Measurements from ENCODE around the gene HS6ST1. TPM values are rescaled to one million over a fixed set of nuclear protein-coding genes. Genes with fewer than 3 reads are reported as not detected.

Gene HS6ST1
- total RNA-seq, 1 donor from 2014 or later = 30.8 TPM

DNA sequence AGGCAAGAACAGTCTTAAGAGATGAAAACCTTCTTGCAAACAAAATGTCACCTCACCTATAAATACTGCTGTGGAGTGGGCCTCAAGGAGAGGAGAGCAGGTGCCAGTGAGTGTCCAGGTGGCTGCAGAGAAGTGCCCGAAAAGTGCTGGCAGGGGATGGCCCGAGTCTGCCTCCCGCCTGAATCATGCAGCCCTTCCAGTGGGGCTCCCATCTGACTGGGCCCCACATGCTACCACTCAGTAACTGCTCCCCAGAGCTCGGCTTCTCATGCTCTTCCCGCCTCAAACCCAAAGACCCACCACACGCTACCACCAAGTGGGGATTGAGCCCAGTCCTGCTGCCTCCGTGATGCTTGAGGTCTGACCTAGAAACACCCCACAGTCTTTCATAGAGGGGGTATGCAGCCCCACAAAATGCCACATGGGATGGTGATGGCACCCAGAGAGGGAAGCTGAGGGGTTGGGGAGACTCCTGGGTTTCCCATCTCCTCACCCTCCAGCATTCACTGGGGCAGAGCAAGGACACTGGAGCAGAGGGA lies 7.4 kb downstream of the HS6ST1 start:
- DNase-seq (ENCODE audit: low read depth) = no peak

GRCh38 chr2:128310761-128311160 lies 7.9 kb downstream of the HS6ST1 start:
- no peak for DNase-seq (ENCODE audit: low read depth)

DNA sequence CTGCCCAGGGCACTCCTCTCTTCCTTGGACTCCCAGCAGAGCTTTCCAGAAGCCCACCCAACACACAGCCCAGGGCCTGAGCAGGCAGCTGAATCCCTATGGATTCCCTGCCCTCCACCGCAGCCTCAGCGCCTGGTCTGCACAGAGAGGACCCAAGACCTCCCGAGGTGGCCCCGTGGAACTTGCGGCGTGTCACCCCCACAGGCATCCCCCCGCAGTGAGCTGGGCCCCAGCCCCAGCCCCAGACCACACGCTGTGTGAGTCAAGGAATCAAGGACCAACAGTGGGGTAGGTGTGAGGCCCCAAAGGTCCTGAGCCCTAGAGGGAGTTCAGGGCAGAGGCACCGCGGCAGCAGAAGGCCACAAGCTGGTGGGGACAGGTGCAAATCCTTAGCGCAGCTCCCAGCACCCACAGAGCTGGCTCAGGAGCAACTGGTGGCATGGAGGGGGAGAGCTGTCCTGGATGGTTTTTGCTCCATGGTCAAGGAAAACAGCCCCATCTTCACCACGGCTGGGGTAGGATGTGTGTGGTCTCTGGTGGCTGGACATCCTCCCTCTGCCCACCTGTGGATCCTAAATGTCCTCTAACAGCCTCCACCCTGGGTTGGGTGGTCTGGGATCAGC lies 8.5 kb downstream of the HS6ST1 start:
- peak; percentile 71 for DNase-seq (ENCODE audit: low read depth)

GRCh38 chr2:128309280-128310093 lies 9.2 kb downstream of the HS6ST1 start:
- DNase-seq (ENCODE audit: low read depth) = peak; percentile 96

DNA sequence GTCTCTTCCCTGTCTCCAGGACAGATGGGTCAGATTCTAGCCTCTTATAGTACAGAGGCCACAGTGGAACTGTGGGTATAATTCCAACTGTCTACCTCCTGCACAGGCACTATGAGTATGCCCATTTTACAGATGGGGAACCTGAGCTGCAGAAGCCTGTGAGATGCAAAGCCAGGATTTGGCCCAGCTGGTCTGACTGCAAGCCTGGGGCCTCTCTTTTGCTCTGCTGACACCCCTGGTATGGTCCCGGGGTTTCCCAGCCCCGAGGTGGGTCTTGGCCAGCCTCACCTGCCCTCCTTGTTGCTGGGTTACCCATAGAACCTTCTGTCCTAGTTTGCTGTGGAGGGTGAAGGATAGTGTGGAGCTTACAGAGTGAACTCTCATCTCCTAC lies 9.8 kb downstream of the HS6ST1 start:
- no peak for DNase-seq (ENCODE audit: low read depth)

DNA sequence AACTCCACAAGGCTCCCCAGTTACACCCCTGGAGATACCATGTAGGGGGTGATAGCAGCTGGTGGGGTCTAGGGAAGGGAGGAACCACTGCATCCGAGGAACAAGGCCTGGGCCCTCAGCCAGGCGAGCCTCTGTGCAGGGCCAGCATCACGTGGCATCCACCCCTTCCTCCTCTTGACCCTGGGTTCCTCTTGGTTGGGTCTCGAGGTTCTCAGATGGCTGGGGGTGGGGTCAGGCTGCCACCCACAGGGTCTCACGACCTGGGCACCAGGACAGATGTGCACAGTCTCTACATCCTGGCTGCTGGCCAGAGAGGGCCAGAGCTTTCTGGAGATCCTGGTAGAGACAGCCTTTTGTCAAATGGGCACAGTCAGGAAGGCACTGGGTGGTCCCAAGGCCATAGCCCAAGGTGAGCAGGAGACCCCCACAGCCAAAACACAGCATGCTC lies 10.4 kb downstream of the HS6ST1 start:
- DNase-seq (ENCODE audit: low read depth) = no peak

DNA sequence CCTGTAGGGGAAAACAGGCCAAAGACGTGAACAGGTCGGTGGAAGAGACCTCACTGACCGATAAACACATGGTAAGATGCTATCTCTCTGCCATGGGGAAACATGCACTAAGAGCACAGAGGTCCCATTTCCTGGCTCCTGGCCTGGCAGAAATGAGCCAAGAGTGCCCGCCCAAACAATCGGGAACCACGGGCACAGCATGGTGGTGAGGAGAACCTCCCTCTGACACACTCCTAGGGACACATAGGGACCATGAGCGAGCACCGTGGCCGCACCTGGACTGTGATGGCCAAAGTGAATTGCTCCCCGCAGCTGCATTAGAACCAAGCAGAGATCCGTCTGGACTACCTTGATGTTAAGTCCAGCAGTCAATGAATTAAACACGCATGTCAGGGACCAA lies 11.1 kb downstream of the HS6ST1 start:
- no peak for DNase-seq (ENCODE audit: low read depth)

GRCh38 chr2:128306931-128307460 lies 11.7 kb downstream of the HS6ST1 start:
- no peak for DNase-seq (ENCODE audit: low read depth)

- DNase-seq (ENCODE audit: low read depth) = peak; percentile 94
These were observed 12.4 kb downstream of the HS6ST1 start for GRCh38 chr2:128306081-128306930.

DNA sequence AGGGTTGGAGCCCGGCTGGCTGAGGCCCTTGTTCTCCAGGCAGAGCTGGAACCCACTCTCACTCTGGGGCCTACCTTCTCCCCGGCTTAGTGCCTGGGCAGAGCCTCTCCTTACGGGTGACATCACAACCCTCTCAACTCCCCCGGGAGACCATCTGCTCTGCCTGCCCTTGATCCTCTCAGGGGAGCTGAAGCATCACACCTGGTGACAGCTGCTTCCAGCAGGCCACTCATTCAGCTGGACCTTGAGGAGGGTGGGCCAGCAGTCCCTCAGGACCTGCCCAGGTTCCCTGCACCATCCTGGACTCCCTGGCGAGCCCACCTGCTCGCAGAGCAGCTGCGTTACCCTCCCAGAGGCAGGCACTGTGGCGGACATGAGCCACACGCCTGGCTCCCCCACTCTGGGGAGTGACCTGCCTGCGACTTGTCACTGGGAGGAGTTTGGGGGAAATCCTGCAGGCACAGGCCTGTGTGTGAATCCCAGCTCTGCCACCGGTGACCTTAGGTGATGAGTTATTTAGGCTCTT lies 13.1 kb downstream of the HS6ST1 start:
- DNase-seq (ENCODE audit: low read depth) = peak; percentile 46

- DNase-seq (ENCODE audit: low read depth) = peak; percentile 69
These were observed 13.7 kb downstream of the HS6ST1 start for GRCh38 chr2:128304715-128305554.

- no peak for DNase-seq (ENCODE audit: low read depth)
These were observed 14.3 kb downstream of the HS6ST1 start for GRCh38 chr2:128304330-128304714.

DNA sequence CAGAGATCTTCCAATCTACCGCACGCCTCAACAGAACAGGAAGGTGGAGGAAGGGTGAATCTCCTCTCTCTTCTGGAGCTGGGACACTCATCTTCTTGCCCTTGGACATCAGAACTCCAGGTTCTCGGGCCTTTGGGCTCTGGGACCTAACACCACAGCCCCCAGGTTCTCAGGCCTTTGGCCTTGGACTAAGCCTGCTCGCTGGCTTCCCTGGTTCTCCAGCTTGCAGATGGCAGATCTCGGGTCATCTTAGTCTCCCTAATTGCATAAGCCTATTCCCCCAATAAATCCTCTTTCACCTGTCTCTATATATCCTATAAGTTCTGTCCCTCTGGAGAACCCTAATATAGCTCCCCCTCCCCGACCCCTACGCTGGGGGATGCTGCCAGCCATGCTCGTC lies 14.8 kb downstream of the HS6ST1 start:
- no peak for DNase-seq (ENCODE audit: low read depth)

DNA sequence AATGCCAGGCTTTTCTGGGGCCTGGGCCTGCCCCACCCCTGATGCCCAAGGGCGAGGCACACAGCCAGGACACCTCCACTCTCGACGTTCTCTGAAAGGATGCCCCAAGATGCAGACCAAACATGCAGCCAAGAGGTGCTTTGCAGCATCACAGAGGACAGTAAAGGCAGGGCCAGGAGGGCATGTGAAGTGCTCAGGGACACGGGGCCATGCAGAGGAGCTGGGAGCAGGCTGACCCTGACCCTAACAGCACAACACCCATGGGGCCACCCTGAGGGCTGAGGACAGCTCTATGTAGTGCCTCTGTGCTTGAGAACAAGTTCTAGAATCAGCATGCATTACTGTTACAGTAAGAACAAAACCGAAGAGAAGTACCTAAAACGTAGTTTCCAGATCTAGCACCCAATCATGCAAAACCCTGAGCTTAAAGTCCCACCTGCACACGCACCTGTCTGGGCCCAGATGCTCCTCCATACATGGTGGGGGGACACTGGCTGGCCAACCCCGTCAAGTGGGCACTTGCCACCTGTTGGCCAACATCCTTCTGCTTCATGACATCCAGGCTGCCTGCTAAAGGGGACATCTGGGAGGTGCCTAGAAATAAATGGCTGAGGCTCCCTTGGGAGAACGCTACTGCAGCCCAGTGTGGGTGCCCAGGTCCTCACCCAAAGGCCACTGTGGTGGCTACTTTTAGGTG lies 15.4 kb downstream of the HS6ST1 start:
- no peak for DNase-seq (ENCODE audit: low read depth)

GRCh38 chr2:128302744-128303067 lies 16.0 kb downstream of the HS6ST1 start:
- no peak for DNase-seq (ENCODE audit: low read depth)

DNA sequence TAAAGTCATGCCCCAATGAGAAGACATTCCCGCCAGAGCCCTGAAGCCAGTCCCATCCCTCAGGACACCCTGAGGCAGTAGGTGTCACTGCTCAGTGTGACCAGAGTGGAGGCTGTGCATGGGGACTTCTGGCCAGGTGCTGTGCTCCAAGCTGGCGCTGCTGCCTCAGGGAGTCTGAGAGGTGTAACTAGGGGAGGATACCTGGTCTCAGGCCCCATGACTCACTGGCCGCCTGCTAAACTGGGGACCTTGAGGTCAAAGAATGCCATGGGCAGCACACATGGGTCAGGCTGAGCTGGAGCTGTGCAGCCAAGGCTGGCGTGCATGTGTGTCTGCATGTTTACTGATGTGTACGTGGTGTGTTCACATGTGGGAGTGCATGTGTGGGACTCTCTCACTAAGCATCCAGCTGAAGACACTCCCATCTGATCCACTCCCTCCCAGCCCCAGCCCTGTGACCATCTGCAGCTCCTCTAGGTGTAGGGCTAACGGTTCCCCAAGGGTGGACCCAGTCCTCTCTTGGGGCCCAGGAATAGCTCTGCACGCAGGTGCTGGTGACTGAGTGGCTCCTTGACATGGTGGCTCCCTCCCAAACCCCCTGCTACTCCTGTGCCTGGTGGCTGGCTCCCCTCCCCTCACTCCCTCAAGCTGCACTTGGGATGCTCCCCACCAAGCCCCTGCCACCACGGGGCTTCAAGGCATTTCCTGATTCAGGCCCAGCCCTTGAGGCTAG lies 16.5 kb downstream of the HS6ST1 start:
- DNase-seq (ENCODE audit: low read depth) = no peak

DNA sequence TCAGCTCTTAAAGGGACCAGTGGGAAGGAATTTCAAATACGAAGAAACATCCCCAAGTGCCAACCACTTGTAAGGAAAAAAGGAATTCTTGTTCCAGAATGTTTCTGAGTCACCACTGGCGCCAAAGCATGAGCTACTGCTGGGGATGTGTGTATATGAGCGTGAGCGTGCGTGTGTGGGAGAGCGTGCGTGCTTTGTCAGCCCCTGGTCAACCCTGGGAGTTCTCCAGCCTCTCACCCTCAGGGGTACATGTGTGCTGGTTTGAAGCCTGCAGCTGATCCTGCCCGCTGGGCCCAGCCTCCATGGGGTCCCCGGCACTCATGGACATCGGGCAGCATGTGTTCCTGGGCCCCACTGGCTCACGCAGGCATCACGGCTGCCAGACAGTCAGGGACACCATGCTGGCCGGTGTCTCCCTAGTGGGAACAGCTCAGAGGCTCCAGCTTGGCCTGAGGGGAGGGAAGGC lies 17.1 kb downstream of the HS6ST1 start:
- peak; percentile 77 for DNase-seq (ENCODE audit: low read depth)

DNA sequence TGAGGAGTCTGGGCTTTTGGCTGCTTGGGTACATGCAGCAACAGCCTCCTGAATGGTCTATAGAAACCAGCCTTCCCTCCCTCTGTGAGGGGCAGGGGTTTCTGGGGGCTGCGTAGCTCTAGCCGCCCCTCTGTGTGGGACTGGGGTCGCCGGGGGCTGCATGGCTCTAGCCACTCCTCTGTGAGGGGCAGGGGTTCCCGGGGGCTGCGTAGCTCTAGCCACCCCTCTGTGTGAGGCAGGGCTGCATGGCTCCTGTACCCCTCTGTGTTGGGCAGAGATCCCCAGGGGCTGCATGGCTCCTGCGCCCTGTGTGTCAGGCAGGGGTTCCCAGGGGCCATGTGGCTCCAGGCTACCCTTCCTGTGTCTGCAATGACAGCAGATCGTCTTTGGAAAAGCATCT lies 17.6 kb downstream of the HS6ST1 start:
- no peak for DNase-seq (ENCODE audit: low read depth)

Data from myocyte (in vitro differentiated cells).